ENCODE results near the gene CEP295NL. TPM values are rescaled to one million over a fixed set of nuclear protein-coding genes. Genes with fewer than 3 reads are reported as not detected.

Gene CEP295NL
- total RNA-seq, 1 donor from 2014 or later, result 10.2 TPM

DNA sequence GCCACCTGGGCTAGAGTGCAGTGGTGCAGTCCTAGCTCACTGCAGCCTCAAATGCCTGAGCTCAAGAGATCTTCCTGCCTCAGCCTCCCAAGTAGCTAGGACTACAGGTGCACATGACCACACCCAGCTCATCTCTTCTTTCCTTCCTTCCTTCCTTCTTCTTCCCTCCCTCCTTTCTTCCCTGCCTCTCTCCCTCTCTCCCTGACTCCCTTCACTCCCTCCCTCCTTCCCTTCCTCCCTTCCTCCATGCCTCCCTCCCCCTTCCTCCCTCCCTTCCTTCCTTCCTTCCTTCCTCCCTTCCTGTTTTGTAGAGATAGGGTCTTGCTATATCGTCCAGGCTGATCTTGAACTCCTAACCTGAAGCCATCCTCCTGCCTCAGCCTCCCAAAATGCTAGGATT is 38.9 kb downstream of the CEP295NL start:
- DNase-seq, result no peak

DNA sequence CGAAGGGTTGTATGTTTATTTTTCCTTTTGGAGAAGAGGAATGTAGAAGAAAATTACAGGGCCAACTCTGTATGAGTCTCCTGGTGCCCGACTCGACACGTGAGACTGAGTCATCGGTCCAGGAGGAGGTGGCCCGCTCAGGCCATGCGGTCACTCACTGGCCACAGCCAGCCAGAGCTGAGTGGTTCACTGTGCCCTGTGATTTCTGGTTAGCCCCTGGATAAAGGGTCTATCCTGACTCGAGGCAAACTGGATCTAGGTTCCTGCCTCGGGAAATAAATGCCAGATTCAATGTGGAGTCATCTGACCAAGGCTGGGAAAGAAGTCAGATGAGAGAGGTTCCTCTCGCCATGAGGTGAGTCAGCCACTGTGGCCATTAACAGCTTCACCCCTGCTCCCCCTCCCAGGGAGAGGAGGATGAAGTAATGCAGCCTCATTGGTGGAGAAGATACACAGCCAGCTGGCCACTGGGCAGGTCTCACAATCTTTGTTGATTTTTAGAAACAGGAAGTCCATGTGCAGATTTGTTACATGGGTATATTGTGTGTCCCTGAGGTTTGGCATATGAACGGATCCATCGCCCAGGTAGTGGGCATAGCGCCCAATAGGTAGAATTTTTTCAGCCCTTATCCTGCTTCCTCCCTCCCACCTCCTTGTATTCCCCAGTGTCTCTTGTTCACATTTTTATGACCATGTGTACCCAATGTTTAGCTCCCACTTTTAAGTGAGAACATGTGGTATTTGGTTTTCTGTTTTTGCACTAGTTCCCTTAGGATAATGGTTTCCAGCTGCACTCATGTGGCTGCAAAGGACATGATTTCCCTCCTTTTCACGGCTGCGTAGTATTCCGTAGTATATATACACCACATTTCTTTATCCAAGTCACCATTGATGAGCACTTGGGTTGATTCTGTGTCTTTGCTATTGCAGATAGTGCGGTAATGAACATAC is 40.7 kb downstream of the CEP295NL start:
- no peak for DNase-seq

DNA sequence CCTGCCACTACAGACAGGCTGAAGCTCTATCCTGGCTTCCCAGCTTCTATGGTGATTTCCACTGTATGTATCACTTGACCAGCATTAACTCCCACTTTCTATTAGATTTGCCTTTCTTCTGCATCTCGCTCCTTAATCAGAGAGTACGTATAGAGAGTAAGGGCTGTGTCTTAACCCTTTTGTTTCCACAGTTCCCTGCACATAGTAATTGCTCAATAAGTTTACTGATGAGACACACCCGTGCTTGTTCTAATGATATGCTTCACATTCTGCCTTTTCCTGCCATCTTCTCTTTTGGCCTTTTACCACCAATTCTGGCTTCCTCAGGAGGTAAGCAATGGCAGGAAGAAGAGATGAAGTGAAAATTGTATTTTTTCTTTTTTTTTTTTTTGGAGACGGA is 41.8 kb downstream of the CEP295NL start:
- no peak for DNase-seq

DNA sequence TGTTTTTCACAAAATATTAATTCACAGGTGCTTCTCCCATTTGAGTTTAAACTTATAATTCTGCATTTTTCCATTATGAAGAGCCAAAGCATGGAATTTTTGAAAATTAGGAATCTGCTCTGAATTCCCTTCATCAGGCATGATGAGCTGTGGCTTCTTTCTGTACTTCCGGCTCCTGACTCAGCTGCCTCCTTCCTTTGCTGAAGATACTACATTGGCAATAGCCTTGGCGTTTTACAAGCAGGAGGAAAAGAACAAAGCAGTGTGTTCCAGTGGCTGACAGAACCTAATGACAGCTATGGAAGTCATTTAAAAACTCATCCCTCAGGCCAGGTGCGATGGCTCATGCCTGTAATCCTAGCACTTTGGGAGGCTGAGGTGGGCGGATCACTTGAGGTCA is 44.0 kb downstream of the CEP295NL start:
- no peak for DNase-seq

DNA sequence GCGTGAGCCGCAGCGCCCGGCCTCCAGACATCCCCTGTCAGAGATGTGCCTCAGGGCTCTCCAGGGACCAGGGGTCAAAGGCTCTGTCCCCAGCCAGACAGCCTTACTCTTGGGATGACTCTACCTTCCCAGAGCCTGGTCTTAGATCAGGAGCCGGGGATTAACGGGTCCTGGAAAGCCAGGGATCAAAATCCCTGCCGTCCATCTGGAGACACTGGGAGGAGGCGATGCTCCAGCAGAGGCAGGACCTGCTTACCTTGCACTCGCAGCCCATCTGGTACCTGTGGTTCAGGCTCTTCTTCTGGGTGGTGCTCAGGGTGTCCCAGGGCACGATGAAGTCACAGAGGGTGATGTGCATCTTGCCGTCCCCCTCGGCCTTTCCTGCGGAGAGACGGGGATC is 45.7 kb downstream of the CEP295NL start:
- no peak for DNase-seq

DNA sequence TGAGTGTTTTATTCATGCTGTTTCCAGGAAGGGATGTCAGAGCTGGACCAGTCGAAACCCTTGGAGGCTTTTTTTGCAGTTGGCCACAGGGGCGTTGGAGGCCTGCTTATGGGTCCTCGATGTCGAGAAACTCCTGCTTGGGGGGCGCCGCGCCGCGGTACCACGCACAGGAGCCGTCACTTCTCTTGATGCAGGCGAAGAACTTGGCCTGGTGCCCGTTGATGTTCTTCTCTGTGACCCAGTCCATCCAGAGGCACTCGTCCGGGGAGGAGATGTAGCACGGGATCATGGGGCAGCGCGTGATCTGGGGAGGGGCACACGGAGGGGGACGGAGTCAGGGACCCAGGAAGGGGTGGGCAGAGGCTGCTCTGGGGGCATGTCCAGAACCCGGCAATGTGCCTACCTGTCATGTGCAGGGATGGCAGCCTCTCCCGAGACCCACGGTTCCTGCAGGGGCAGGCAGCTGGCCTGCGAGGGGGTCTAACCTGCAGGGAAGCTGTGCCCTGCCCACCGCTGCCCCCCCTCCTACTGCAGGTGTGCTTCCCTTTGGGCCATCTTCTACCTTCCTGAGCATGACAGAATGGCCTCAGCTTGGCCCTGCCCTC is 47.3 kb downstream of the CEP295NL start:
- no peak for DNase-seq

DNA sequence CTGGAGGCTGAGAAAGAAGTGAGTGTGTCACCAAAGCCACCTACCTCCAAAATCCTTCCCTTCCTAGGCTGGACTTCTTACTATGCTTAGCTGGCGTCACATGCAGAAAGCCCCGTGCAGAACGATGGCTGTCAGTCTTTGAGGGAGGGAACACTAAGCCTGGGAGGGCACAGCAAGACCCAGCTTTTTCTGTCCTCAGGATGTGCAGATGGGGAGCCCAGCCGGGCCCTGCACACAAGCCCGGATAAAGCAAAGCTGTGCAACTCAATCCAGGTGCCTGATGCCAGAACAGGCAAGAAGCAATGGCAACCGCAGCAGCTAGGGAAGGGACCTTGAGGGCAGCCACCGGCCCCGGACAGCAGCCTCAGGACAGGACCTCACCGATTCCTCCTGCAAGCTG is 48.5 kb downstream of the CEP295NL start:
- DNase-seq, result no peak

DNA sequence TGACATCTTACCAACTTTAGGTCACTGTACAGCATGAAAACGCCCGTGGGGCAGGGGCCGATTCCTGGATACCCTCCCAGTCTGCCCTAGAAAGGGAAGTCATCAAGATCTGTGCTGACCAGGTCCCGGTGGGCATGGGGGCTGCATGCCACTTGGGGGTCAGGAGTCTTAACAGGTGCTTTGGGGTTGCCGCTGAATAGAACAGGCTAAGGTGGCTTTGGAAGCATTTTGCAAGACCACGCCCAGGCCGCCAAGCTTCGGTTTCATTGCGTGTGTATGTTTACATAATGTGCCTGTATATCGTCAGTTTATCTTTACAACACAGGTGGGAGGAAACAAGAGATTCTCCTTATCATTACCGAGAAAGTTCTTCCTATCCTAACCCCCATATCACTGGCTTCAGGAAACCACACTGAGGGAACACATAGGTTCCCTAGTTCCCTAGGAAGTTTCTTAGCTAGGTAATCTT is 49.0 kb downstream of the CEP295NL start:
- no peak for DNase-seq

DNA sequence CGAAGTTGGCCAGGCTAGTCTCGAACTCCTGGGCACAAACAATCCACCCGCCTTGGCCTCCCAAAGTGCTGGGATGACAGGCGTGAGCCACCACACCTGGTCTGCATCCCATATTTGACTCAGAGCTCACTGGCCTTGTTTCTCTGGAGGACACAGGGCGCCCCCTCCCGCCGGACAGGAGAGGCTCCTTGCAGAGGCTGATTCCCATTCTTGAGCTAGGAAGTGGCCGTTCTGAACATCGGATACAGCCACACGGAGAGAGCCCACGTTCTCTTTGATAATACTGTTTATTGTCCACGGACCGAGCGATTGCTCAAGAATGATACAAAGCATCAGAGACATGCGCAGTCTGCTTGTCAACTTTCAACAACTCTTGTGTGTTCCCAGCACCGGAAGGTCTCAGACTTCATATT is 50.3 kb downstream of the CEP295NL start:
- DNase-seq, result no peak

DNA sequence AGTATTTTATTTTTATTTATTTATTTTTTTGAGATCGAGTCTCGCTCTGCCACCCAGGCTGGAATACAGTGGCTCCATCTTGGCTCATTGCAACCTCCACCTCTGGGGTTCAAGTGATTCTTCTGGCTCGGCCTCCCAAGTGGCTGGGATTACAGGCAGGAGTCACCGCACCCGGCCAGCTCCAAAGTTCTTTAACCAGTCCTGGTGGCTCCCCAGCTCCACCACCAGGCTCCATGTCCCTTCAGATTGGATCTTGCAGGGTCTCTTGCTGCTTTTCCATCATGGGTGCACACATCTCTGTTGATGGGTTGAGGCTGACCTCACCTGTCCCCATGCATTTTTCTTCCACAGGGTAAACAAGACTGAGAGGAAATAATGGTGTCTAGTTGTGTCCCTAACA is 54.0 kb downstream of the CEP295NL start:
- DNase-seq, result no peak

DNA sequence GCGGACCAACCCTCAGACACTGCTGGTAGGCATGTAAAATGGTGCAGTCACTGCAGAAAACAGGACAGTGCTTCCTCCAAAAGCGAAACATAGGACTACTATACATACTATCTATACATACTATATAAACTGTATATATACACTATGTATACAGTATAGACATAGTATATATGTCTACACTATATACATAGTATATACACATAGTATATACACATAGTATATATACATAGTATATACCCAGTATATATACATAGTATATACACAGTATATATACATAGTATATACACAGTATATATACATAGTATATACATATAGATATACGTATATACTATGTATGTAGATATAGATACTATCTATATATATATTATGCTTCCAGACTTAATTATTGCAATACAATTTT is 55.9 kb downstream of the CEP295NL start:
- DNase-seq, result no peak

DNA sequence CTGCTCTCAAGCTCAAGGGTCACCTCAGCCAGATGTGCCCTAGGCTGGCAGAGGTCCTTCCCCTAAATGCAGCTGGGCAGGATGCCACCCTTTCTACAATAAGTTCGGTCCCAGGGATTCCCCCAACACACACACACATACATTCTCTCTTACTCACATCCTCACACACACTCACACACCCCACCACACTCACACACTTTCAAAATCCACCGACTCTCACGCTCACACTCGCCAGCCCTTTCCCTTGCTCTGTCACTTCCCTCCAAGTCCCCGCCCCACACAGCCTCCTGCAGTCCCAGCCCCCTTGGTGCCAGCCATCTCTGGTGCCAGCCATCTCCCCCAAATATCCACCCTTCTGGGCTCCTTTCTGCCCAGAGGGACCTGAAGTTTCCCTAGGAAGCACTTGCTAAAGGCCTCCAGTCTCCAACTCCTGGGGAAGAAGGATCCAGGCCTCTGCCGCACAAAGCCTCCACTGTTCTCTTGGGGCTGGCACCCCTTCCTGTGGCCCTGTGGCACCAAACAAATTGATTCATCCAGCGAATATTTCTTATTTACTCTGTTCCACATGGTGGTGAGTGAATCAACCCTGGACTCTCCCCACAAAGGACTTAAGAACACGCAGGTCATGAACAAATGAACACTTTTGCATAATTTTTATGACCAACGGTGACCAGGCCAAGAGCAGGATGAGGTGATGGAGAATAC is 58.5 kb downstream of the CEP295NL start:
- no peak for DNase-seq

DNA sequence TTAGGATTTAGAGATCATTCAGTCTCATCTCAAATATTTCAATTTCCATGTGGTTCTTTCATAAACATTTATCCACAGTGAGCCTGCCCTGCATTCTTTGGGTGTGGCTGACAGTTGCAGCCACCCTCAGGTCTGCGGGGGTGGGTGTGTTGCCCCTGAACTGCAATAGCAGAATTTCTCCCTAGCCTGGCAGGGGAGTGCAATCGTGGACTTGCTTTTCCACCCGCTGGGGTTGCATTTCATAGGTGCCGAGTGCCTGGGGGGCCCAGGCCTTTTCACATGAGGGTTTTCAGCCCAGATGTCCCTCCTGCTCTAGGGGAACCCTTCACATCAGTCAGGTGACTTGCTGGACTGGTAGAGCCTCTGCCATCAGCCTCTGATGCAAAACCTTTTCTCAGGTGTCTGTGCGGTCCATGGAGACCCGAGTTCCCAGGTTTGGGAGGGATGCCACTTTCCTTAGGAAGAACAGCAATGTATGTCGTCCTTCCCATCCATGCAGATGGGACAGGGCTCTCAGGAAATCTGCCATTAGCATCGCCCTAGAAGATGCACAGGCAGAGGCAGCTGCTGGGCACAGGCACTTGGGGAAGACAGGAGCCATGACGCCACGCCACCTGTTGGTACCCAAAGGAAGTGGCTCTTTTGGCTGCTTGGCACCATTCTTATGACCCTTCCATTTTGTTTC is 60.0 kb downstream of the CEP295NL start:
- DNase-seq, result no peak

DNA sequence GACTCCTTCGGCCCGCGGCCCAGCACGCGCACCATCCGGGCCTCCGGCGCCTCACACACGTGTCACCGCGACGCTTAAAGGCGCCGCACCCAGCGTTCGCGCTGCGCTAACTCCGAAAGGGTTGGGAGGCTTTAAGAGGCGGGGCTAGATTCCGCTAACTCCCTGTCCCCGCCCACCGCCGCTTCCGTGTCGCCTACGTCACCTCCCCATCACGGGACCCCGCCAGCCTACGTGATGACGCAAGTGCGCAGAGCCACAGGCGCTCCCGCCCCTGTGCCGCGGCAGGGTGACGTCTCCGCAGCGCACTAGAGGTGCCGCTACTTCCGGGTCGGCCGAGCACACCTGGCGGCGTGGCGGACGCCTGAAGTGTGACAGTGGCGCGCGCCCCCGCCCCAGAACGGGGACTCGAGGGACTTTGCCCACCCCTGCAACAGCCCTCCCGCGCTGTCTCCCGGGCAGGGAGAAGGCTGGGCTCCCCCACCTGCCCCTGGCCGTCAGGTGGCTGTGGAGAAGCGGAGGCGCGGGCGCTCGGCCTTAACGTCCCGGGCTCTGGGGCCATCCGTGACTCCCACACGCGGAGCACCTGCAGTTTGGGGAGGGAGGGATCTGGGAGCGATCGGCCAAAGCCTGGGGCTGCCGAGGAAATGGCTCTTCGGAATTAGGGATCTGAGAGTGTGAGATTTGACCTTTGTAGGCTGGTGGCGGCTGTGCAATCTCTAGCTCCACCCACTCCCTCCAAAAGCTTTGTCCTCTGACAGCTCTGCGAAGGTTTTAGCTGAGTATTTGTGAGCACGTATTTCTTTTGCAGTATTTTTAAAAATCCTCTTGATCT is 62.0 kb downstream of the CEP295NL start, which contains the start of gene USP36:
Gene USP36 (minus strand): TSS at position 35 of the 832 bp plus-strand sequence. CDS start 4,451 bp downstream, outside the sequence.
- DNase-seq, result peak; percentile 99

Other genes starting within 250 kb of the CEP295NL start
- gene CYTH1, start 120.9 kb downstream of the CEP295NL start, total RNA-seq, result 32.6 TPM
- 43.3 TPM for gene USP36, start 62.4 kb downstream of the CEP295NL start, total RNA-seq
- gene TIMP2, start 22.2 kb upstream of the CEP295NL start, total RNA-seq, result 101 TPM
- gene LGALS3BP, start 76.7 kb upstream of the CEP295NL start, total RNA-seq, result 52.1 TPM
- gene CANT1, start 106.6 kb upstream of the CEP295NL start, total RNA-seq, result 17.9 TPM
- 15.8 TPM for gene C1QTNF1, start 121.0 kb upstream of the CEP295NL start, total RNA-seq
- gene ENGASE, start 171.6 kb upstream of the CEP295NL start, total RNA-seq, result 24.7 TPM